IMR-90 (cell line): ENCODE measurements around the gene TP73. TPM values are rescaled to one million over a fixed set of nuclear protein-coding genes. Genes with fewer than 3 reads are reported as not detected.

Experiments
- ATAC-seq: fragments of 200-7000 bp; cut with Tn5 transposase; 2 replicates; pipeline ENCODE4 v1.9.1; 2020; ENCODE audit warnings: low read depth, mild to moderate bottlenecking, moderate library complexity
- BruUV-seq: library from RNA; stranded (reverse); fragments of 400-500 nt; replicated peaks from 2 replicates; lab custom pipeline; 2021; lab: Mats Ljungman, UMichigan
- CTCF ChIA-PET: fragments of 300-600 bp; formaldehyde crosslinking; extraction: SDS; loops from one replicate; lab custom pipeline; 2021; ENCODE audit warnings: antibody characterized with exemption; lab: Yijun Ruan, JAX
- POLR2A ChIA-PET: fragments of 300-600 bp; sonication (Branson Sonifier 250); formaldehyde crosslinking; loops from one replicate; lab custom pipeline; 2022; ENCODE audit warnings: antibody characterized with exemption; ENCODE audit not compliant: unreplicated experiment; lab: Charles Lee
- DNase-seq: peaks from one replicate; pipeline ENCODE4 v3.0.0; 2013
- H2AFZ ChIP-seq: replicated peaks from 2 replicates; pipeline ENCODE3; 2013; ENCODE audit warnings: low read length, mild to moderate bottlenecking; ENCODE audit not compliant: poor library complexity
- H2AK5ac ChIP-seq: 2 replicates; pipeline ENCODE4 v1.6.1; 2013; ENCODE audit warnings: low read depth, low read length, inconsistent platforms
- H2AK9ac ChIP-seq: replicated peaks from 2 replicates; pipeline ENCODE3; 2013; ENCODE audit warnings: mild to moderate bottlenecking, low read depth, low read length, moderate library complexity; ENCODE audit not compliant: poor library complexity
- H2BK120ac ChIP-seq: 2 replicates; pipeline ENCODE4 v1.6.1; 2013; ENCODE audit warnings: low read depth, low read length, inconsistent platforms
- H2BK15ac ChIP-seq: 3 replicates; pipeline ENCODE4 v1.6.1; 2013; ENCODE audit warnings: low read depth, low read length, inconsistent platforms
- H2BK20ac ChIP-seq: 2 replicates; pipeline ENCODE4 v1.6.1; 2013; ENCODE audit warnings: low read depth, mild to moderate bottlenecking, inconsistent platforms, low read length, moderate library complexity
- H2BK5ac ChIP-seq: 2 replicates; pipeline ENCODE4 v1.6.1; 2013; ENCODE audit warnings: mild to moderate bottlenecking, low read depth, low read length, inconsistent platforms; ENCODE audit not compliant: poor library complexity, severe bottlenecking
- H3K14ac ChIP-seq: replicated peaks from 2 replicates; pipeline ENCODE4 v1.6.1; 2013; ENCODE audit warnings: low read depth, low read length, inconsistent platforms
- H3K18ac ChIP-seq: 2 replicates; pipeline ENCODE4 v1.6.1; 2013; ENCODE audit warnings: low read depth, low read length, control low read depth
- H3K23ac ChIP-seq: 2 replicates; pipeline ENCODE4 v1.6.1; 2013; ENCODE audit warnings: low read depth, low read length, inconsistent platforms
- H3K27ac ChIP-seq: 2 replicates; pipeline ENCODE4 v1.5.1; 2013; ENCODE audit warnings: mild to moderate bottlenecking, control low read depth, low read length; ENCODE audit not compliant: insufficient read depth
- H3K27me3 ChIP-seq: 2 replicates; pipeline ENCODE4 v1.6.1; 2013; ENCODE audit warnings: low read length; ENCODE audit not compliant: control insufficient read depth, insufficient read depth
- H3K36me3 ChIP-seq: 2 replicates; pipeline ENCODE4 v1.6.1; 2013; ENCODE audit warnings: low read length, mixed read lengths; ENCODE audit not compliant: control insufficient read depth, insufficient read depth
- H3K4ac ChIP-seq: 2 replicates; pipeline ENCODE4 v1.6.1; 2013; ENCODE audit warnings: low read depth, low read length, inconsistent platforms
- H3K4me1 ChIP-seq: 2 replicates; pipeline ENCODE4 v1.6.1; 2013; ENCODE audit warnings: low read length, mixed read lengths; ENCODE audit not compliant: control insufficient read depth, insufficient read depth
- H3K4me2 ChIP-seq: 2 replicates; pipeline ENCODE4 v1.6.1; 2013; ENCODE audit warnings: low read depth, mild to moderate bottlenecking, control low read depth, low read length, moderate library complexity
- H3K4me3 ChIP-seq: 2 replicates; pipeline ENCODE4 v1.5.1; 2013; ENCODE audit warnings: low read depth, mild to moderate bottlenecking, control low read depth, low read length, moderate library complexity; ENCODE audit not compliant: insufficient read depth
- H3K56ac ChIP-seq: 2 replicates; pipeline ENCODE4 v1.6.1; 2013; ENCODE audit warnings: low read length, inconsistent platforms; ENCODE audit not compliant: insufficient read depth; ENCODE audit errors: extremely low read depth
- H3K79me1 ChIP-seq, 2 experiments: 2 replicates each; pipeline ENCODE4 v1.6.1; 2013; ENCODE audit warnings: low read length in 2 of 2, inconsistent platforms in 1 of 2, low read depth in 1 of 2
- H3K9ac ChIP-seq: 2 replicates; pipeline ENCODE4 v1.6.1; 2013; ENCODE audit warnings: low read depth, low read length, control low read depth
- H3K9me1 ChIP-seq: 2 replicates; pipeline ENCODE4 v1.6.1; 2013; ENCODE audit warnings: low read length, inconsistent platforms; ENCODE audit not compliant: insufficient read depth
- H3K9me3 ChIP-seq: 2 replicates; pipeline ENCODE4 v1.6.1; 2013; ENCODE audit warnings: low read length; ENCODE audit not compliant: control insufficient read depth, insufficient read depth
- H4K20me1 ChIP-seq: 2 replicates; pipeline ENCODE4 v1.6.1; 2013; ENCODE audit warnings: low read length, inconsistent platforms; ENCODE audit not compliant: insufficient read depth
- H4K5ac ChIP-seq: 2 replicates; pipeline ENCODE4 v1.6.1; 2013; ENCODE audit warnings: mild to moderate bottlenecking, low read depth, low read length, control low read depth
- H4K8ac ChIP-seq, 2 experiments: 2 replicates each; pipeline ENCODE4 v1.6.1; 2013; ENCODE audit warnings: low read depth in 2 of 2, low read length in 2 of 2, control low read depth in 1 of 2, inconsistent platforms in 1 of 2
- H4K91ac ChIP-seq: 2 replicates; pipeline ENCODE4 v1.6.1; 2013; ENCODE audit warnings: low read depth, low read length, inconsistent platforms; ENCODE audit not compliant: insufficient read depth
- BHLHE40 ChIP-seq: fragments of 150-350 bp; IDR thresholded peaks from 2 replicates; pipeline ENCODE4 v1.6.1; 2016; ENCODE audit warnings: mild to moderate bottlenecking, low read depth, low read length
- MAZ ChIP-seq: IDR thresholded peaks from 2 replicates; pipeline ENCODE4 v1.6.1; 2012; ENCODE audit warnings: low read depth, mild to moderate bottlenecking, low read length, improper control_type of control experiment, moderate library complexity, borderline replicate concordance
- MXI1 ChIP-seq: IDR thresholded peaks from 2 replicates; pipeline ENCODE4 v1.6.1; 2012; ENCODE audit warnings: low read depth, mild to moderate bottlenecking, low read length, moderate library complexity, borderline replicate concordance
- RCOR1 ChIP-seq: IDR thresholded peaks from 2 replicates; pipeline ENCODE4 v1.6.1; 2012; ENCODE audit warnings: mild to moderate bottlenecking, low read length, improper control_type of control experiment; ENCODE audit not compliant: insufficient replicate concordance
- RFX5 ChIP-seq: IDR thresholded peaks from 2 replicates; pipeline ENCODE4 v1.8.0; 2012; ENCODE audit warnings: low read depth, mild to moderate bottlenecking, low read length, moderate library complexity
- SMC3 ChIP-seq: fragments of 150-350 bp; IDR thresholded peaks from 2 replicates; pipeline ENCODE4 v1.6.1; 2016; ENCODE audit warnings: low read depth, mild to moderate bottlenecking, antibody characterized with exemption, low read length, moderate library complexity
- WGBS, 2 experiments: methylation state at CpG; one replicate each; pipeline versions ENCODE4 v1.1.5 to v1.1.7; 2013; ENCODE audit warnings: missing lambda C conversion rate in 2 of 2; ENCODE audit not compliant: insufficient read length in 1 of 2; ENCODE audit errors: extremely low coverage in 2 of 2; 5-methylcytosine and 5-hydroxymethylcytosine counted together
- dilution Hi-C: fragments of 300-500 bp; cut with HindIII; formaldehyde crosslinking; loops from one replicate; pipeline ENCODE4 v1.14.3; 2018; ENCODE audit warnings: low sequenced_read_pairs; ENCODE audit not compliant: unreplicated experiment
- in situ Hi-C: fragments of 300-500 bp; cut with MboI; formaldehyde crosslinking; loops from 3 replicates; pipeline ENCODE4 v1.14.3; 2019; ENCODE audit warnings: low sequenced_read_pairs, inconsistent platforms, mixed read lengths
- intact Hi-C: fragments of 100-400 bp; cut with micrococcal nuclease; formaldehyde crosslinking; loops from 2 replicates; pipeline ENCODE4 v1.10.0; 2022
- polyA plus RNA-seq, 3 experiments: library from polyadenylated mRNA; depleted of rRNA; stranded (reverse); fragments of >200 nt; gene quantifications; 2 replicates each; pipeline ENCODE4 v1.2.3, GENCODE V29; 2012; ENCODE audit warnings: low replicate concordance in 1 of 3
- total RNA-seq: library from RNA; depleted of rRNA; stranded (reverse); fragments of >200 nt; gene quantifications from 2 replicates; pipeline ENCODE4 v1.2.3, GENCODE V29; 2012
- TF ChIP-seq, protein P1 (sequence below): conservative IDR thresholded peaks from 2 replicates; pipeline ENCODE4 v1.5.1; 2012; ENCODE audit warnings: mild to moderate bottlenecking, low read depth, low read length, improper control_type of control experiment

Gene TP73
- total and polyA plus RNA-seq, 2 of the 4 experiments (the other 2 are of a cell fraction): not detected

GRCh38 chr1:3772715-3773571 is 120.6 kb downstream of the TP73 start, which contains the start of gene SMIM1:
Gene SMIM1, plus strand, starts transcription at chr1:3772749. Its CDS starts 2,625 bp downstream, at chr1:3775374.
- H2BK5ac ChIP-seq: no peak within 1 kb of the TSS
- no peak within 1 kb of the TSS for H2BK20ac ChIP-seq
- no peak within 1 kb of the TSS for H3K56ac ChIP-seq
- H3K4ac ChIP-seq: peak within 1 kb of the TSS; percentile 35
- H3K9ac ChIP-seq: peak within 1 kb of the TSS; percentile 73
- peak within 1 kb of the TSS; percentile 59; the same call in 1 of the 2 replicates for H3K23ac ChIP-seq
- in situ Hi-C loops: no loop called here
- H3K14ac ChIP-seq: no peak within 1 kb of the TSS
- intact Hi-C loops: loop anchor here (2.0 kb wide), 1 partner anchor 26 kb away; no protein-coding TSS in a partner anchor
- H4K8ac ChIP-seq: peak within 1 kb of the TSS; percentile 23 to 74; a peak in 3 of 4 replicates
- no peak within 1 kb of the TSS for H2AK5ac ChIP-seq
- peak; percentile 2 for ATAC-seq
- H3K27me3 ChIP-seq: no peaks in the 10 kb centered on the region
- DNase-seq: no peak
- no peaks in the 10 kb centered on the region for H3K79me1 ChIP-seq
- no peak within 1 kb of the TSS; the same call in none of the 2 replicates for H4K91ac ChIP-seq
- no peak for TF ChIP-seq MXI1
- TF ChIP-seq RCOR1: no peak
- no peak for TF ChIP-seq SMC3
- peak; percentile 39; the same call in 1 of the 2 replicates for TF ChIP-seq MAZ
- no peak for TF ChIP-seq BHLHE40
- TF ChIP-seq, protein P1, sequence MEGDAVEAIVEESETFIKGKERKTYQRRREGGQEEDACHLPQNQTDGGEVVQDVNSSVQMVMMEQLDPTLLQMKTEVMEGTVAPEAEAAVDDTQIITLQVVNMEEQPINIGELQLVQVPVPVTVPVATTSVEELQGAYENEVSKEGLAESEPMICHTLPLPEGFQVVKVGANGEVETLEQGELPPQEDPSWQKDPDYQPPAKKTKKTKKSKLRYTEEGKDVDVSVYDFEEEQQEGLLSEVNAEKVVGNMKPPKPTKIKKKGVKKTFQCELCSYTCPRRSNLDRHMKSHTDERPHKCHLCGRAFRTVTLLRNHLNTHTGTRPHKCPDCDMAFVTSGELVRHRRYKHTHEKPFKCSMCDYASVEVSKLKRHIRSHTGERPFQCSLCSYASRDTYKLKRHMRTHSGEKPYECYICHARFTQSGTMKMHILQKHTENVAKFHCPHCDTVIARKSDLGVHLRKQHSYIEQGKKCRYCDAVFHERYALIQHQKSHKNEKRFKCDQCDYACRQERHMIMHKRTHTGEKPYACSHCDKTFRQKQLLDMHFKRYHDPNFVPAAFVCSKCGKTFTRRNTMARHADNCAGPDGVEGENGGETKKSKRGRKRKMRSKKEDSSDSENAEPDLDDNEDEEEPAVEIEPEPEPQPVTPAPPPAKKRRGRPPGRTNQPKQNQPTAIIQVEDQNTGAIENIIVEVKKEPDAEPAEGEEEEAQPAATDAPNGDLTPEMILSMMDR: no peak
- TF ChIP-seq RFX5: no peak
- peak within 1 kb of the TSS; percentile 72 for H2AK9ac ChIP-seq
- no peaks in the 10 kb centered on the region for H4K20me1 ChIP-seq
- no TSS peak for BruUV-seq
- ChIA-PET CTCF (no interaction called here), POLR2A (no interaction called here)
- dilution Hi-C loops: no loop called here
- peak within 1 kb of the TSS; percentile 91 for H3K4me2 ChIP-seq
- H4K5ac ChIP-seq: peak within 1 kb of the TSS; percentile 51; the same call in 1 of the 2 replicates
- no peak within 1 kb of the TSS for H2BK15ac ChIP-seq
- H3K18ac ChIP-seq: peak within 1 kb of the TSS; percentile 59; the same call in 1 of the 2 replicates
- H3K4me3 ChIP-seq: peak within 1 kb of the TSS; percentile 82
- peaks cover 4% of the 10 kb centered on the region; the same call in 1 of the 2 replicates for H3K9me1 ChIP-seq
- peaks cover 18% of the 10 kb centered on the region for H3K4me1 ChIP-seq
- H3K36me3 ChIP-seq: no peaks in the 10 kb centered on the region
- H2BK120ac ChIP-seq: 0 out of 2 replicates have a peak within 1 kb of the TSS, but pooled peaks have one; percentile 8
- WGBS, 2 experiments: 27% methylated on average over 10 of the region's 55 CpGs; no CpG with 5 or more reads in 1 of the 2 experiments
- H3K27ac ChIP-seq: no peak within 1 kb of the TSS; the same call in 1 of the 2 replicates
- H2AFZ ChIP-seq: peak within 1 kb of the TSS; percentile 97
- H3K9me3 ChIP-seq: no peaks in the 10 kb centered on the region
